GM23338 (cell line): ENCODE measurements around the gene GHDC.

Experiments
- CREB1 ChIP-seq: fragments of 250-450 bp; sonication (Bioruptor Pico); IDR thresholded peaks from 2 replicates; pipeline ENCODE4 v1.5.0; 2020; ENCODE audit warnings: low read depth, mild to moderate bottlenecking, moderate library complexity
- CTCF ChIP-seq, 2 experiments: fragments of 200-600 bp in 1 of 2; sonication (generic) in 1 of 2; conservative IDR thresholded peaks; 2 replicates each; pipeline versions ENCODE4 v1.5.1 to v1.6.1; 2016 to 2017; ENCODE audit warnings: antibody characterized with exemption in 2 of 2, low read depth in 2 of 2, mild to moderate bottlenecking in 2 of 2, moderate library complexity in 1 of 2
- EZH2 ChIP-seq: fragments of 200-600 bp; sonication (generic); IDR thresholded peaks from one replicate; pipeline ENCODE4 v1.8.0; 2017; ENCODE audit warnings: antibody characterized with exemption, mild to moderate bottlenecking, low read depth; ENCODE audit not compliant: unreplicated experiment
- EZH2phosphoT487 ChIP-seq: fragments of 200-600 bp; sonication (generic); IDR thresholded peaks from one replicate; pipeline ENCODE4 v1.8.1; 2018; ENCODE audit warnings: antibody characterized with exemption; ENCODE audit not compliant: unreplicated experiment
- NANOG ChIP-seq: IDR thresholded peaks from 2 replicates; pipeline ENCODE4 v1.6.1; 2016; ENCODE audit warnings: antibody characterized with exemption, borderline replicate concordance
- POLR2AphosphoS5 ChIP-seq: IDR thresholded peaks from 2 replicates; pipeline ENCODE4 v1.6.1; 2016; ENCODE audit warnings: antibody characterized with exemption, low read depth
- REST ChIP-seq: IDR thresholded peaks from one replicate; pipeline ENCODE4 v1.6.1; 2018; ENCODE audit warnings: antibody characterized with exemption; ENCODE audit not compliant: unreplicated experiment
- STAT1 ChIP-seq: IDR thresholded peaks from one replicate; pipeline ENCODE4 v1.6.1; 2016; ENCODE audit warnings: antibody characterized with exemption; ENCODE audit not compliant: unreplicated experiment
- TF ChIP-seq, protein P1 (sequence below): IDR thresholded peaks from 2 replicates; pipeline ENCODE4 v1.6.1; 2016; ENCODE audit warnings: antibody characterized with exemption

- no peak for TF ChIP-seq CTCF (conservative IDR thresholded peaks at IDR 0.05; ENCODE audit: low read depth in 2 of 2)
- TF ChIP-seq POLR2AphosphoS5: no peak
- TF ChIP-seq CREB1 (CRISPR knock-in tag): no peak
- TF ChIP-seq EZH2: no peak
- TF ChIP-seq NANOG: no peak
- no peak for TF ChIP-seq EZH2phosphoT487
- TF ChIP-seq, protein P1, sequence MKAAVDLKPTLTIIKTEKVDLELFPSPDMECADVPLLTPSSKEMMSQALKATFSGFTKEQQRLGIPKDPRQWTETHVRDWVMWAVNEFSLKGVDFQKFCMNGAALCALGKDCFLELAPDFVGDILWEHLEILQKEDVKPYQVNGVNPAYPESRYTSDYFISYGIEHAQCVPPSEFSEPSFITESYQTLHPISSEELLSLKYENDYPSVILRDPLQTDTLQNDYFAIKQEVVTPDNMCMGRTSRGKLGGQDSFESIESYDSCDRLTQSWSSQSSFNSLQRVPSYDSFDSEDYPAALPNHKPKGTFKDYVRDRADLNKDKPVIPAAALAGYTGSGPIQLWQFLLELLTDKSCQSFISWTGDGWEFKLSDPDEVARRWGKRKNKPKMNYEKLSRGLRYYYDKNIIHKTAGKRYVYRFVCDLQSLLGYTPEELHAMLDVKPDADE: no peak
- no peak for TF ChIP-seq STAT1
- TF ChIP-seq REST: no peak
These were observed 15.8 kb upstream of the GHDC start for GRCh38 chr17:42210046-42210445.
